ENCODE data around the gene PC.
A peak's percentile ranks its signal among the peaks of the same experiment; 100 is the strongest.
"Not testable (repeated sequence)": the region's sequence is repeated elsewhere in the genome, so short reads cannot be mapped to it uniquely, and the experiment has no call there.

The PC gene

DNA sequence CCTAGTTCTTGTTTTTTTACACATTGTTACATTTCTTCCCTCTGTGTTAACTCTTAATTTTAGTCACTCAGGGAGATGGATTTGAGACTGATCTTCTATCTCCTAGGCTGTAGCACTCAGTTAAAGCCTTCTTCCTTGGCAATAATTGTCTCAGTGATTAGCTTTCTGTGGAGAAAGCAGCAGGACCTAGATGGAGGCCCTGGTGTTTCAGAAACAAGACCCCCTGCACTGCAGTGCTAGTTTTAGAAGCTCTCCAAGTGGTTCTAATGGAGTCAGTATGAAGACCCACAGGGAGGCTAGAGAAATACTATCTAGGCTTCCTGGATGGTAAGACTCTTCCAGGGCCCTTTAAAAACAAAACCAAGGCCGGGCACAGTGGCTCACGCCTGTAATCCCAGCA, 4.1 kb upstream of the PC start:
- Mint-ChIP-seq H3K4me3 (no peak overlapping the region), H3K4me1 (peaks cover 24% of the 10 kb centered on the region), H3K36me3 (ENCODE audit: low read depth) (no peaks in the 10 kb centered on the region), H3K27me3 (ENCODE audit: low read depth) (no peaks in the 10 kb centered on the region), H3K27ac (no peak overlapping the region), H3K9me3 (no peaks in the 10 kb centered on the region)
- TF ChIP-seq CTCF (IDR thresholded peaks at IDR 0.05; ENCODE audit: unreplicated experiment in 3 of 3): no peak

- not testable (repeated sequence) for H3K4me3 Mint-ChIP-seq; H3K9me3 Mint-ChIP-seq; H3K36me3 Mint-ChIP-seq (ENCODE audit: low read depth); H3K27ac Mint-ChIP-seq; H3K27me3 Mint-ChIP-seq (ENCODE audit: low read depth)
- H3K4me1 Mint-ChIP-seq: peaks cover 28% of the 10 kb centered on the region
Measured at GRCh38 chr11:66961691-66962213, 3.6 kb upstream of the PC start.

- Mint-ChIP-seq H3K4me1 (peaks cover 39% of the 10 kb centered on the region), H3K36me3 (ENCODE audit: low read depth) (no peaks in the 10 kb centered on the region), H3K4me3 (peak overlapping the region; percentile 89 to 94 (median 91)), H3K9me3 (no peaks in the 10 kb centered on the region), H3K27me3 (ENCODE audit: low read depth) (peaks cover 3% of the 10 kb centered on the region), H3K27ac (peak overlapping the region in 2 of 3 experiments; percentile 36 to 46)
- no peak for TF ChIP-seq CTCF (IDR thresholded peaks at IDR 0.05; ENCODE audit: unreplicated experiment in 3 of 3)
Measured at GRCh38 chr11:66958956-66959274, 732 bp upstream of the PC start.

DNA sequence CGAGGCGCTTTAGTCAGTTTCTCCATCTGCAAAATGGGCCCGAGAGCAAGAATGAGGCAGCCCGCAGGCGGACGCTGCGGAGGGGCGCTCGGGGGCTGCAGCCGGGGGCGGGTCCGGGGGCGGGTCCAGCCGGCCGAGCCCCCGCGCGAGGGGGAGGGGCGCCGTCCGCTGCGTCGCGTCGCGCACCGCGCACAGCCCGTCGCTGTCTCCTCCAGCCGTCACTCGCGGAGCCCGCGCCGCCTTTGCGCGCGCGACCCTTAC, 282 bp downstream of the PC start:
- peak overlapping the region; percentile 91 to 94 (median 92) for H3K4me3 Mint-ChIP-seq
- peaks cover 48% of the 10 kb centered on the region for H3K4me1 Mint-ChIP-seq
- no peaks in the 10 kb centered on the region for H3K36me3 Mint-ChIP-seq (ENCODE audit: low read depth)
- no peak for TF ChIP-seq CTCF (IDR thresholded peaks at IDR 0.05; ENCODE audit: unreplicated experiment in 3 of 3)
- H3K9me3 Mint-ChIP-seq: no peaks in the 10 kb centered on the region
- H3K27me3 Mint-ChIP-seq (ENCODE audit: low read depth): peaks cover 3% of the 10 kb centered on the region
- H3K27ac Mint-ChIP-seq: peak overlapping the region; percentile 59 to 93 (median 90)

DNA sequence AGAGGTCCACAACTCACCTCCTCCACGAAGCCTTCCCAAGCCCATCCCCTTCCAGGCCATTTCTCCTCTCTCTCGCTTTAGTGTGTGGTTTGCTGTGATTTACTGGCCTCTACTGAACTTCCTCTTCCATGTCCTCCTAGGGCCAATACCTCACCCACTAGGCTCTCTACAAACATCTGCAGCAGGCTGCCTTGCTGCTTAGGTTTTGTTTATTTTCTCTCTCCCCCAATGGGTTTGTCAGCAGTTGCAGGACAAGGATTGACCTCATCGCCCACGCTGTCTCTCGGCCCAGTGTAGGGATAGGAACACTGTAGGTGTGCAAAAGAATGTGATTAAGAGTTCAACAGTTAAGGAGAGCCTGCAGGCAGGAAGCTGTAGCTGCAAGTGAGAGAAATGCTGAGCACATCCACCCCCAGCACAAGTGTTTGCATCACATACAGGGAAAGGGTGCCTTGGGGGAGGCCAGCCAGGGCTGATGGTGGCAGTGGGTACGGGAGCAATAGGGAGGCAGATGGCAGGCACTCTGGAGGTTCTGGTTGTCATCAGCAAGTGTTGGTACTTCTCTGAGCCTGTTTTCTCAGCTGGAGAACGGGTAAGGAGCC, 1.4 kb downstream of the PC start:
- peaks cover 56% of the 10 kb centered on the region for H3K4me1 Mint-ChIP-seq
- H3K4me3 Mint-ChIP-seq: peak overlapping the region; percentile 82 to 92 (median 84)
- H3K36me3 Mint-ChIP-seq (ENCODE audit: low read depth): no peaks in the 10 kb centered on the region
- peak in 2 of 3 experiments; percentile 23 to 27 for TF ChIP-seq CTCF (IDR thresholded peaks at IDR 0.05; ENCODE audit: unreplicated experiment in 3 of 3)
- no peaks in the 10 kb centered on the region for H3K9me3 Mint-ChIP-seq
- H3K27ac Mint-ChIP-seq: peak overlapping the region; percentile 57 to 90 (median 83)
- peaks cover 3% of the 10 kb centered on the region for H3K27me3 Mint-ChIP-seq (ENCODE audit: low read depth)

DNA sequence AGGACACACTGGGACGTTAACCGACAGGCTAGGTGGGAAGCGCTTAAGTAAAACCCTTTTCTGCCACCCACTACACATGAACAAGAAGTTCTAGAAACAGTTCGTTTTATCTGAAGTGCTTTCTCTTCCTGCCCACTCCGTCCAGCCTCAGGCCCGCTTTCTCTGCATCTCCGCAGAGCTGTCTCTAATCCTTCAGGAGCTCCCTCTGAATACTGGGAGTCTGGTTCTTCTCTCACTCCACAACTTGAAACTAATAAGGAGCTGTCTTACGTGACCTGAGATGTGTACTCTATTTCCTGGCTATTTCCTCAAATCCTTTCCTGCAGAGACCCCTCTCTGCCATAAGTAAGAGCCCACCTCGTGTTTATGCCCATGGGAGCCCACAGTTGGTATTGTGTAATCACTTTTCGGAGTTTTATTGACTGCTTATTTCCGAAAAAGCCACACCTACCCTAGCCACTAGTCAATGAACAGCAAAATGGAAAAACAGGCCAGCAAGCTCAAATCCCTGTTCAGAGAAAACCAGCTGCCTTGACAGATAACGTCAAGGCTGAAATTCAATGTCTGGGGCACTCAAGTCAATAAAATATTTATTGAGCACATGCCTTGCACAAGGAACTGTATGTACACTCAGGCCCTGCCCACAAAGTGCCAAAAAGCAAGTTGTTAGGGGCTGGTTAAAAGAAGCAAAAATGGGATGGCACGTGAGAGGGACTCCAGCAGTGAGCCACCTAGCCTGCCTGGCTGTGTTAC, 4.9 kb downstream of the PC start:
- Mint-ChIP-seq H3K4me1 (peaks cover 60% of the 10 kb centered on the region), H3K27ac (peak overlapping the region; percentile 18 to 67 (median 55)), H3K9me3 (no peaks in the 10 kb centered on the region), H3K4me3 (no peak overlapping the region), H3K36me3 (ENCODE audit: low read depth) (no peaks in the 10 kb centered on the region), H3K27me3 (ENCODE audit: low read depth) (peaks cover 3% of the 10 kb centered on the region)
- TF ChIP-seq CTCF (IDR thresholded peaks at IDR 0.05; ENCODE audit: unreplicated experiment in 3 of 3): no peak

All from nephron (organoid).